GM23248 (cell line): ENCODE measurements around the gene NFILZ.

Experiments used
- EZH2 ChIP-seq: fragments of 200-600 bp; sonication (generic); IDR thresholded peaks from 2 replicates; pipeline ENCODE4 v1.6.1; 2018; ENCODE audit warnings: antibody characterized with exemption, mild to moderate bottlenecking; ENCODE audit not compliant: insufficient read depth, poor library complexity, severe bottlenecking
- EZH2phosphoT487 ChIP-seq: fragments of 200-600 bp; sonication (generic); IDR thresholded peaks from 2 replicates; pipeline ENCODE4 v1.6.1; 2018; ENCODE audit warnings: antibody characterized with exemption, moderate library complexity, mild to moderate bottlenecking, low read depth; ENCODE audit not compliant: insufficient read depth

- TF ChIP-seq EZH2 (no peak), EZH2phosphoT487 (no peak)
These were observed 21.5 kb upstream of the NFILZ start for GRCh38 chr19:8608941-8609278.
